HL-60 (cell line): ENCODE data around the gene CACNA1D.

ENCODE experiments used
- CTCF ChIP-seq: IDR thresholded peaks from one replicate; pipeline ENCODE4 v1.5.1; 2011; ENCODE audit warnings: low read length, control low read depth, inconsistent platforms; ENCODE audit not compliant: insufficient read depth
- POLR2AphosphoS5 ChIP-seq: IDR thresholded peaks from 2 replicates; pipeline ENCODE4 v1.6.1; 2012; ENCODE audit warnings: low read depth
- REST ChIP-seq: IDR thresholded peaks from 2 replicates; pipeline ENCODE4 v1.6.1; 2012; ENCODE audit warnings: low read depth; ENCODE audit not compliant: insufficient replicate concordance

GRCh38 chr3:53806182-53807116, 312.0 kb downstream of the CACNA1D start:
- TF ChIP-seq POLR2AphosphoS5: no peak
- no peak for TF ChIP-seq CTCF
- no peak for TF ChIP-seq REST
